GM13977 (cell line): ENCODE data around the gene NKX6-2.

Experiments
- DNase-seq: peaks from one replicate; pipeline ENCODE4 v3.0.0; 2012; ENCODE audit warnings: low spot score
- in situ Hi-C: fragments of 300-500 bp; cut with MboI; formaldehyde crosslinking; loops from one replicate; pipeline ENCODE4 v1.12.0; 2022; ENCODE audit warnings: low sequenced_read_pairs, low pct_unique_long_range_greater_than_20kb, mixed read lengths, inconsistent platforms; ENCODE audit not compliant: unreplicated experiment
- TF ChIP-seq, protein P1 (sequence below): IDR thresholded peaks from 2 replicates; pipeline ENCODE4 v1.5.1; 2012; ENCODE audit warnings: mild to moderate bottlenecking, control low read depth; ENCODE audit not compliant: insufficient read depth; ENCODE audit errors: extremely low read depth, missing control alignments

Gene NKX6-2

DNA sequence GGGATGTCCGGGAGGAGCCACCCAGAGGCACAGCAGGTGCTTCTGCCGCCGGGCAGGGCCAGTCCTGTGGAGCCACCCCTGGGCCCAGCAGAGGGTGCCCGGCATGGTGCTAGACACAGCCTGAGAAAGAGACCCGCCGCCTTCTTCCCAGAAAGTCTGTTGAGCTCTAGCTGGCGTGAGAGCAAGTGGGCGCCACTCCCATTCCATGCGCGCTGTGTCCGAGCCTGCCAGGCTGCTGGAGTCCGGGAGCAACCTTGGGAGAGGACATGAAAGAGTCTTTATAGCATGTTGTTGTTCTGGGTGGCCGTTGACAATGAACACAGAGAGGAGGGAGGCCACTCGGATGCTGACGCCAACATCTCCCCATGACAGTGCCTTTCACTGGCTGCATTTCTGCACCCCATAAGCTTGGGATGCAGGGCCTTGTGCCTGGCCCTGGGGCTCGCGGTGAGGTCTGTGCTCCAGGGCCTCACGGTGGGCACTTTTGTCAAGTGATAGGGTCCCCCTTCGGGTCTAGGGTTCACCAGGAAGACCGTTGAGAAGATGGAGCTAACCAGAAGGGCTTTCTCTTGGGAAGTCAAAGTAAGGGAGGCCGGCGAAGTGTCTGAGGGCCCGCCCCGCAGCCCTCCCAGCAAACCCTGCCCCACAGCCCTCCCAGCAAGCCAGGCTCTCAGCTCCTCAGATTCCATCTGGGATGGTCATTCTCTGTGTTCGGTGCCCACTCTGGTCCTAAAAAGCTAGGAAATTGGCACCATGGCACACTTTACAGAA, 47.3 kb downstream of the NKX6-2 start:
- no peak for DNase-seq
- in situ Hi-C loops, result no loop called here
- TF ChIP-seq, protein P1, sequence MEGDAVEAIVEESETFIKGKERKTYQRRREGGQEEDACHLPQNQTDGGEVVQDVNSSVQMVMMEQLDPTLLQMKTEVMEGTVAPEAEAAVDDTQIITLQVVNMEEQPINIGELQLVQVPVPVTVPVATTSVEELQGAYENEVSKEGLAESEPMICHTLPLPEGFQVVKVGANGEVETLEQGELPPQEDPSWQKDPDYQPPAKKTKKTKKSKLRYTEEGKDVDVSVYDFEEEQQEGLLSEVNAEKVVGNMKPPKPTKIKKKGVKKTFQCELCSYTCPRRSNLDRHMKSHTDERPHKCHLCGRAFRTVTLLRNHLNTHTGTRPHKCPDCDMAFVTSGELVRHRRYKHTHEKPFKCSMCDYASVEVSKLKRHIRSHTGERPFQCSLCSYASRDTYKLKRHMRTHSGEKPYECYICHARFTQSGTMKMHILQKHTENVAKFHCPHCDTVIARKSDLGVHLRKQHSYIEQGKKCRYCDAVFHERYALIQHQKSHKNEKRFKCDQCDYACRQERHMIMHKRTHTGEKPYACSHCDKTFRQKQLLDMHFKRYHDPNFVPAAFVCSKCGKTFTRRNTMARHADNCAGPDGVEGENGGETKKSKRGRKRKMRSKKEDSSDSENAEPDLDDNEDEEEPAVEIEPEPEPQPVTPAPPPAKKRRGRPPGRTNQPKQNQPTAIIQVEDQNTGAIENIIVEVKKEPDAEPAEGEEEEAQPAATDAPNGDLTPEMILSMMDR, result no peak

DNA sequence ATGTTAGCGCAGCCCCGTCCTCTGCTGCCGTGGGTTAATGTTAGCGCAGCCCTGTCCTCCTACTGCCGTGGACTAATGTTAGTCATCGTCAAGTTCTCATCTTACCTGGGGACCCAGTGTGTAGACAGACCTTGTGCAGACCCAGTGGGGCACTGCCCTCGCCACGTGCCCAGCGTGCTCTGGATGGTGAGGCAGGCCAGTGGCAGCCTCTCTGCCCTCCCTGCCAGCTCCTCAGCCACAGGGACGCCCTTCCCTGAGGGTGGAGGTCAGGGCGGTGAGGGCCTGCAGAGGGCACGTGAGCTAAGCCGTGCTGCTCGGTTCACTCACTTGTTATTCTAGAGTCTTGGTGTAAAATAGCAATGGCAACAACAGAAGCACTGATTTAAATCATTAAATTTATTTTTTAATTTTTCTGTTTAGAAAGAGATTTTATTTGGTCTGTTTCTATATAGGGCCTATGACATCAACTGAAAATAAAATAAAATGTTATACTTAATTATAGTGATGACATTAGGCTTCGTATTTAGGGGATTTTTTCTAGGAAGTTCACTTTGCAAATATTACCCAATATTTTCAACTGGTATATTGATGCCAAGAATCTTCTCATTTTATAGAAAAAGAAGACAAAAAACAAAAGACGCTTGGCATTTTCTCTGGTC, 48.4 kb downstream of the NKX6-2 start:
- in situ Hi-C loops, result no loop called here
- no peak for DNase-seq
- TF ChIP-seq, protein P1, result no peak

DNA sequence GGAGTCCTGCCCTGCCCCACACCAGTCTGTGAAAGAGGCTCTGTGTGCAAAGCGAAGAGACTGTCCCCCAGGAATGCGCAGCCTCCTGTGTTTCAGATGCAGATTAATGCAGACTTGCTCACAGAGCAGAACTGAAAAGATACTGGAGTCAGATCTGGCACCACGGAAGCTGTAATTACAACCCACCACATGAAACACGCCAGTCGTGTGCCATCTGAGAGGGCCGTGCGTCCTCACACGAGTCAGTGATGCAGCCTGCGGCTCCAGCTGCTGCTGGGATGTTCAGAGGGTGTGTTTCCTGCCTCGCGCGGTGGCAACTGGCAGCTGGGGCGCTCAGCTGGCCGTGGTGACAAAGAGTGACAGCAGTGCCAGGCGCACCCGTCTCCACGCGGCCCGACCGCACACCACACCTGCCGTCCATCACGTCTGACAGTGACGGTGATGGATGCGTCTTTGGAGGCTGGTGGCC, 50.0 kb downstream of the NKX6-2 start:
- in situ Hi-C loops, result no loop called here
- TF ChIP-seq, protein P1, result no peak
- no peak for DNase-seq

DNA sequence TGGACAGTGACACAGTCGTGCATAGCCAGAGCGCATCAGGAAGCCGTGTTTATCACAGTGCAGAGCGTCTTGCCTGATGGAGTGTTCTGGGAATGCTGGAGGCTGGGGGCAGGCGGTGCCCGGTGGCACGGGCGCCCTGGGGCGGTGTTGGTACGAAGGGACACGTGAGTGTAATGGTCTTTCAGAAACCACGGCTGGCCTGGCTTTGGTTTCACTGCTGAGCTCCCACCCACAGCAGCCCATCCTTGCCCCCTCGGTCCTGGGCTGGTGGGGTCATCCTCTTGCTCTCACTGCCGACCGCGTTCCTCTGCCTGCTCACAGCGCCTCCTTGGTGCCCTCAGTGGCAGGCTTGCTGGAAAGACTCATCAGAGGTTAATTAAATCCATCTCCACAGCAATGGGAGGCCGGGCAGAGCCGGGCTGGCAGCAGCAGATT, 50.6 kb downstream of the NKX6-2 start:
- in situ Hi-C loops, result no loop called here
- DNase-seq, result no peak
- TF ChIP-seq, protein P1, result no peak

DNA sequence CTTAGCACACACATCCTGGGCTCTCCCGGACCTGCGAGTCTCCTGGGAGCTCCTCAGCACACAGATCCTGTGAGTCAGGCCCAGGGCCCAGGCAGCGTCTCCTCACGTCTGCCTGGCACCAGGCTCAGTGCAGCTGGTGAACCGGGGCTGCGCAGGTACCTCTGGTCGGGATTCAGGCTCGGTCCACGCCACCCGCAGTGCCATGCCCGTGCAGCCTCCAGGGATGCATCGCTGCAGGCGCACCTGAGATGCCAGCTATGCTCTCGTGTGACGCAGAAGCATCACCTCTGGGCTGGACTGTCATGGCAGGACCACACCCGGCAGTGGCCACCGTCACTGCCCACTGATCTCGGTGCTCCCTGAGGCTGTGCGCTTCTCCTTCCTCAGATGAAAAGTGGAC, 52.0 kb downstream of the NKX6-2 start:
- no peak for DNase-seq
- in situ Hi-C loops, result no loop called here
- TF ChIP-seq, protein P1, result no peak
